Liver (tissue), 3 donors: Measurements from ENCODE around the gene CWC27.

ENCODE experiments used
- CTCF ChIP-seq: fragments of 150-350 bp; IDR thresholded peaks from 2 replicates; pipeline ENCODE4 v1.5.1; 2017; ENCODE audit warnings: improper control_type of control experiment, low read depth, low read length; ENCODE audit not compliant: missing input control
- RAD21 ChIP-seq, 2 donors: IDR thresholded peaks; 2 replicates each; pipeline ENCODE4 v1.6.1; 2016; ENCODE audit warnings: antibody characterized with exemption in 2 of 2, mild to moderate bottlenecking in 2 of 2
- REST ChIP-seq: IDR thresholded peaks from 2 replicates; pipeline ENCODE4 v1.6.1; 2016; ENCODE audit warnings: antibody characterized with exemption, mild to moderate bottlenecking
- TAF1 ChIP-seq: conservative IDR thresholded peaks from 2 replicates; pipeline ENCODE4 v1.6.1; 2016; ENCODE audit warnings: antibody characterized with exemption, mild to moderate bottlenecking
- donor health status: healthy.
- donor health status: healthy.

GRCh38 chr5:64766941-64767340 lies 1.8 kb upstream of the CWC27 start:
- TF ChIP-seq CTCF, result no peak
- TF ChIP-seq RAD21 (IDR thresholded peaks at IDR 0.05), result no peak
- TF ChIP-seq TAF1, result no peak
- no peak for TF ChIP-seq REST
